HG03159 (cell line): Measurements from ENCODE around the gene TBC1D22A.

Experiments used
- ATAC-seq: cut with Tn5 transposase; IDR thresholded peaks from one replicate; pipeline ENCODE4 v1.9.1; 2021; ENCODE audit warnings: mild to moderate bottlenecking, moderate library complexity; ENCODE audit not compliant: unreplicated experiment

The TBC1D22A gene

GRCh38 chr22:47035425-47035881 is 273.0 kb downstream of the TBC1D22A start:
- ATAC-seq: no peak

- ATAC-seq: no peak
Observed at GRCh38 chr22:47036352-47036751, 273.9 kb downstream of the TBC1D22A start.

- ATAC-seq: no peak
Observed at GRCh38 chr22:47036936-47037485, 274.6 kb downstream of the TBC1D22A start.

- no peak for ATAC-seq
Observed at GRCh38 chr22:47038206-47038835, 275.9 kb downstream of the TBC1D22A start.

DNA sequence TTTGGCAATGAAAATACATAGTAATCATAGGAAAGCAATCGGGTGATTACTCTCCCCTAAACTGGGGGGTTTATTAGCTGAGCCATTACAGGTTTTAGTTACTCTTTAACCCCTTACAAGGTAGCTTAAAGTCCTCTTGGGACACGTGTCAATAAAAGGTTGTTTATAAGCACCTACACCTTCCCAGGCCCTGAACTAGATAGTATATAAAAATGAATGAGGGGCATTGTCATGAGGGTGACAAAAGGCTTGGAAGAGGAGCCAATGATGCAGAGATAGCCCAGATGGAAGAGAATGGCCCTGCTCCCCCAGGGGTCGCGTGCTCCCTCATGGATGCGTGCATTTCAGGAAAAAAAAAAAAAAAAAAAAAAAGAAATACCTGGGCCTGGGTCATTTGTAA is 276.9 kb downstream of the TBC1D22A start:
- no peak for ATAC-seq

DNA sequence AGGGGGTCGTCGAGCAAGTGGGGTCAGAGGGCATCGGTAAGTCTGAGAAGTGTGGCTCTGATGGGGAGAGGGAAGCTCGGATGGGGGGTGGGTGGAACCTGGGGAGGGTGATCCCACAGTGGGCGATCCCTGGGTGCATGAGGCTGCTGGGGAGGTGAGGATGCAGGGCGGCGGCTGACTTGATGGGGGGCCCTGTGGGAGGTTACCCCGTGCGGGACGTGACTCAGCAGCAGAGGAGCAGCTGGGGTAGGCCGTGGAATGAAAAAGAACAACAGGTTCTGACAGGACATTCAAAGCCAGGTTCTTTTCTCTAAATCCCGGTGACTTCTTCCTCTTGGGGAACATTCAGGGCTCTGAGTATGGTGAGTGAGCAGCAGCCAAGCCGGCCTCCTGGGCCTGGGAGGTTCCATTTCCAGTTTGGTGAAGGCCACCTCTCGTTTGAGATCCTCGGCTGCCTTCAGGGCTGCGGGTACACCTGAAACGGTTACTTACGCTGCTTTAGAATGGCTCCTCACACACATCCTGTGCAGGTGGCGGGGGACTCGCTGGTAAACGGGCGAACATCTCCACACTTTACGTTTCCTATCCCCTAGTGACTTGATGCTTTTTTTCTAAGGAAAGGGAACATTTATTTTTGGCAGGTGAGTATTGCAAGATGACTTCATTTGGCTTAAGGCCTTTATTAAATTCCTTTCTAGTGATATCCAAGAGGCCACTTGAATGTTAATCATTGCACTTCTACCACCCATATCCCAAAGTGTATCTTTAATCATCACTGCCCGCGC is 278.2 kb downstream of the TBC1D22A start:
- ATAC-seq: no peak

DNA sequence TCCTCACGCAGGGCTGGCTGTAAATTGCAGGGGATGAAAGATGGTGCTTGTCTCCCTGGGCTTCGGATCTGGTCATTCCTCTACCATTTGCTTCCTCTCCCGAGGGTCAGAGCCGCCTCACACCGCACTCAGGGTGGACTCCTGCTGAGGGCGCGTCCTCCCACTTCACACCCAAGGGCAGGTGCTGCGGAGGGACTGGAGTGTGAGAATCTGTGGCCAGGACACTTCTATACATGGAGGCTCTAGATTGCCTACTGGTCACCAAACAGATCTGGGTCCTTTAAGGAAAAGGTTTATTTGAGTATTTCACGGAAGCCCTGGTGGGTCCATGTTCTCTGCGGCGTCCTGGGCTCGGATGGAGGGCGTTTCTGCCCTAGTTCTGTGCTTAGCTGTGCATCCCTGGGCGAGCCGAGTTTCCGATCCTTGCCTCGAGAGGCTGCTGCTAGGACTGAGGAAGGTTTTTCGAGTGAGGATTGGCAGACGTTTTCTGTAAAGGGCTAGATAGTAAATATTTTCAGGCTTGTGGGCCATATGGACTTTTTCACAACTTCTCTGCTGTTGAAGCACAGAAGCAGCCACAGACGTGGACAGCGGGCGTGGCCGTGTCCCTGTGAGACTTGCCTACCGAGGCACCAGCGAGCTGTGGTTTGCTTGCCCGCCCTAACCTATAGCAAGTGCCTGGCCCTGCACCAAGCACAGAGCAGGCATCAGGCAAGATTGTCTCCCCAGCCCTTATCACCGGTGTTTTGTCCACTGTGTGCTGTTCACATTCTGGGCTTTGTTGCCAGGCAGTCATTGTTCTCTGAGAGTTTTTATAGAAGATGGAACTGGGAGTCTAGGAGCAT is 279.0 kb downstream of the TBC1D22A start:
- no peak for ATAC-seq

- no peak for ATAC-seq
Observed at GRCh38 chr22:47042116-47042825, 279.8 kb downstream of the TBC1D22A start.

DNA sequence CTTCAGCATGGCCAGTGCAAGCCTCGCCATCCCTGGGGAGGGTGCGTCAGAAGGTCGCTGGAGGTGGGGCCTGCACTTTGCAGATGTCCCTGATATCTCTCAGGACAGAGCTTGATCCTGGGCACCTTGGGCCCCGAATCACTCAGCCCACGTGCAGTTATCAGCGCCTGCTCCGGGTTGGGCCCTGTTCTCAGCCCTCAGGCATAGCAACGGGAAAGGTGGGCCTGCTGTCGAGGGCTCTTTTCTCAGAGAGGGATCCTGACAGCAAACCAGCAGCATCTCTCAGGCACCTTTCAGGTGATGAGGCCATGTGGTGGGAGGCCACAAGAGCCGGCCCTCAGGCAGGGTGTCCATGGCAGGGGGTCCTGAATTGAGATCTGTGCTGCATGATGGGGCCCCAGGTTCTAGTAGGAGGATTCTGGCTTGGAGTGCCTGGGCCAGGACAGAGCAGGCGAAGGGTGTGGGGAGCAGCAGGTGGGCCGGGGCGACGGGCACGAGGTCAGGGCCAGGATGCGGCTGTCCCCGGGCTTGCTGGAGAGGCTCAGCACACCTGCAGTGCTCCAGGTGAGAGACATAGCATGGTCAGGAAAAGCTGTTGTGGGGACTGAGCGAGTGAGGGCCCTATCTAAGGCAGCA is 280.5 kb downstream of the TBC1D22A start:
- no peak for ATAC-seq

DNA sequence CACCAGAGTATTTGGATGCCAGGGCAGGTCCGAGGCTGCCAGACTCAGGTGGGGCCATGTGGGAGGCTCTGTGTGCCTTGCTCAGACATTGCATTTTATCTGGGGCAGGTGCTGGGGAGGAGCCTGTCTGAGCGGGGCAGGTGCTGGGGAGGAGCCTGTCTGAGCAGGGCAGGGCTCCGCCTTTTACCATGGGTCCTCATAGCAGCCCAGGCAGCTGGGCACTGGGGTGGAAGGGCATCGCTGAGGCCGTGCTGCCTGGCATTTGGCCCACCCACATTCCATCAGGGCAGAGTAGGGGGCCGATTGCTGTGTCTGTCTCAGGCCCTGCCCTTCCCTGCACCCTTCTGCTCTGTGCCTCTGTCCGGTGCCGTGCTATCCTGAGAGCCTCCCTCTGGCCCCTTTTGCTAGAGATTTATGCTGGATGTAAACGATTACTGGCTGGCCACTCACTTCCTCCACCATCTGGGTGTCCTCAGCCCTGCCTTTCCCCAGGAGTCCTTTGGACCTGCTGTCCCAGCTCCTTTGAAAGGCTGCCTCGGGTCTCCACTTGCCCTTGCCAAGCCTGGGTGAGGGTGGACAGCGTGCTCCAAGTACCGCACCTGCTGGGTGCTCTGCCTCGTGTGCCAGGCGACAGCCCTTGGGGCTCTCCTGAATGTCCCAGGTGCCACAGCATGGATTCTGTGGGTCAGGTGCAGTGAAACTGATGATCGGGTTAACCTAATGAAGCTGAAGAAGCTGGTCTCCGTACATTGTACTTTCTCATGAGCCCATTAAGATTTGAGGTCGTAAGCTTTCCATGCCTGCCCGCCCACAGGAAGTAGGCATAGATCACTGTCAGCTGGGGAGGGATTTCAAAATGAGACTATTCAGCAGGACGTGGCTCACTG is 281.6 kb downstream of the TBC1D22A start:
- no peak for ATAC-seq

DNA sequence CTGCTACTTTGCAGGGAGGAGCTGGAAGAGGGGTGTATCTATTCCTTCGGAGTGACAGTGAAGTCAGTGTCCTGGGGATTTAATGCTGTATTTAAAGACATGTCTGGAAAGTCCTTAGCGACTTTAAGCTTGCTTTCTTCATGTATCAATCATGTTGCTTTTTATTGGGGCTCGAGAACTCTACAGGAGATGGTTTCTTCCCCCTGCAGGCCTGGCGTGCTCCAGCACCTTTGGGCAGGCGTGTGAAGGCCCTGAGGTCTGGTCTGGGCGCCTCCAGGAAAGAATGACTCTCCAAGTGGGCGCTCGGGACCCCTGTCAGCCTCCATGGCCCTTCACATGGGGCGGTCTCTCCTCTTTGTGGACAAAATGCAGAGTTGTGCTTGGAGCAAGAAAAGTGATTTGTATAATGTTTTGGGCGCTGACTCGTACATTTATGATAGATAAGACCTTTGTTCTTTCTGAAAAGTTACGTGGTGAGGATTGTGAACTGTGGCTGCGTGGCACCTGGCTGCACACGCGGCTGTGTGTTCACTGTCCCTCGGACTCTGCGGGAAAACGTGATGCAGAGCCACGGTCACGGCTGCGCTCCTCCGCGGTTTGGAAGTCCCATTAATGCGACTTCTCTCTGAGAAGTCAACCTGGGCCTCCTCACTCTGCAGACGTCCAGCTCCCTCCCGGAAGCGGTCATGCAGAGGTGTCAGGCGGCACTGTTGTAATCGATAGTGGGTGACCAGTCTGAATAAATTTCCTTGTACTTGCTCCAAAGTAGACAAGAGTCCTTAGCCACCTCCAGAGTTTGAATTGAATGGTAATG is 282.5 kb downstream of the TBC1D22A start:
- no peak for ATAC-seq

DNA sequence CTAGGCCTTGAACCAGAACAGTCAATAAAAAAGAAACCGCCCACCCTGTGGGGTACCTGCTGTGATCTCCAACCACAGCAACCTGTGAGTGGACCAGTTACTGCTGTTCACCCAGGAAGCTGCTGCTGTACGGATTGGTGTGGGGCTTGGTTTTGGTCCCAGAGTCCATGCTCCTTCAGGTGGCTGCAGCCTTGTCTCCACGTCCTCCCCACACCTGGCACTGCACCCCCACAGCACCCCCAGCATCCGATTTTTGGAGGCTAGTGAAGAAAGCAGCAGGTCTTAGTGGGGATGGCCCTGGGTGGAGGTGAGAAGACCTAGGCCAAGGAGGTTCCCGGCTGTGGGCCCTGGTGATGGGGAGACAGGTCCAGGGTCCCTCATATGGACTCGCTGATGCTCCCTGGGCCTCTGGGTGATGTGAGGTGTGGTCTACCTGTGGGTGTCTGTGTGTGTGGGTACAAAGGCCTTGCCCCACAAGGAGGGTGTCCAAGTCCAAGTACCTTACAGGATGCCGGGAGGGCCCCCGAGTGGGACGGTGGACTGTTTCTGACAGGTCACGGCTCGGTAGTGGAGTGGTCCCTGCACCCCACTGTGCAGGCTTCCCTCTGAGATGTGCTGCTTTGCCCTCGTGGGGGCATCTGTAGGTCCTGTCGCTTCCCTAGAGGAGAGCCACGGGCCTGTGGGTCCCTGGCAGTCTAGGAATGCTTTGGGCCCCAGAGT is 283.4 kb downstream of the TBC1D22A start:
- ATAC-seq: no peak

GRCh38 chr22:47046411-47047065 is 284.1 kb downstream of the TBC1D22A start:
- no peak for ATAC-seq

GRCh38 chr22:47047321-47048122 is 285.1 kb downstream of the TBC1D22A start:
- no peak for ATAC-seq

- ATAC-seq: no peak
Observed at GRCh38 chr22:47048123-47049077, 285.9 kb downstream of the TBC1D22A start.
